Panc1 (cell line): Measurements from ENCODE around the gene SPAG6. TPM values are rescaled to one million over a fixed set of nuclear protein-coding genes. Genes with fewer than 3 reads are reported as not detected.

Experiments
- ATAC-seq: fragments of 200-7000 bp; cut with Tn5 transposase; 2 replicates; pipeline ENCODE4 v1.9.1; 2020; ENCODE audit warnings: mild to moderate bottlenecking, moderate library complexity
- BruUV-seq: library from RNA; stranded (reverse); fragments of 400-500 nt; replicated peaks from 2 replicates; lab custom pipeline; 2021; lab: Mats Ljungman, UMichigan
- CTCF ChIA-PET: fragments of 300-600 bp; sonication (Branson Sonifier 250); formaldehyde crosslinking; loops from one replicate; lab custom pipeline; 2022; ENCODE audit warnings: antibody characterized with exemption; lab: Charles Lee
- POLR2A ChIA-PET: fragments of 300-600 bp; sonication (Branson Sonifier 250); formaldehyde crosslinking; loops from one replicate; lab custom pipeline; 2022; ENCODE audit warnings: antibody characterized with exemption; lab: Charles Lee
- DNase-seq: peaks from one replicate; pipeline ENCODE4 v3.0.0-alpha.2; 2010; ENCODE audit warnings: low read depth, low spot score
- H3K27ac ChIP-seq: 2 replicates; pipeline ENCODE4 v1.5.1; 2011; ENCODE audit warnings: mild to moderate bottlenecking, low read length, inconsistent platforms
- H3K27me3 ChIP-seq: fragments of 200-500 bp; sonication (Bioruptor generic); 2 replicates; pipeline ENCODE4 v1.6.0; 2014; ENCODE audit warnings: low read length, inconsistent platforms; ENCODE audit not compliant: control insufficient read depth, insufficient read depth
- H3K36me3 ChIP-seq: fragments of 200-500 bp; sonication (Bioruptor generic); 2 replicates; pipeline ENCODE4 v1.5.1; 2014; ENCODE audit warnings: inconsistent platforms, mild to moderate bottlenecking, low read length, moderate library complexity; ENCODE audit not compliant: control insufficient read depth, insufficient read depth
- H3K4me1 ChIP-seq: 2 replicates; pipeline ENCODE4 v1.5.1; 2011; ENCODE audit warnings: inconsistent platforms, mild to moderate bottlenecking, low read length, moderate library complexity; ENCODE audit not compliant: control insufficient read depth, insufficient read depth
- H3K4me3 ChIP-seq, 2 experiments: 2 replicates each; pipeline ENCODE4 v1.5.1; 2011 to 2012; ENCODE audit warnings: low read depth in 2 of 2, low read length in 2 of 2, mild to moderate bottlenecking in 2 of 2, inconsistent platforms in 1 of 2, moderate library complexity in 1 of 2
- H3K9me3 ChIP-seq: fragments of 200-500 bp; sonication (Bioruptor generic); 2 replicates; pipeline ENCODE4 v1.5.1; 2014; ENCODE audit warnings: low read depth, mild to moderate bottlenecking, inconsistent platforms, low read length, moderate library complexity; ENCODE audit not compliant: control insufficient read depth, insufficient read depth
- POLR2AphosphoS5 ChIP-seq: IDR thresholded peaks from 2 replicates; pipeline ENCODE4 v1.6.1; 2012; ENCODE audit warnings: mild to moderate bottlenecking, low read depth, low read length, moderate library complexity
- SIN3A ChIP-seq: IDR thresholded peaks from 2 replicates; pipeline ENCODE4 v1.6.1; 2012; ENCODE audit warnings: low read depth, mild to moderate bottlenecking, low read length, moderate library complexity, borderline replicate concordance; ENCODE audit not compliant: insufficient read depth
- TCF7L2 ChIP-seq: IDR thresholded peaks from 2 replicates; pipeline ENCODE4 v1.6.1; 2011; ENCODE audit warnings: mild to moderate bottlenecking, low read depth, low read length, inconsistent platforms
- in situ Hi-C: cut with HindIII; loops from 2 replicates; pipeline ENCODE4 v1.10.0; 2016; ENCODE audit warnings: low sequenced_read_pairs, low pct_unique_long_range_greater_than_20kb
- intact Hi-C: fragments of 100-400 bp; cut with micrococcal nuclease; formaldehyde crosslinking; loops from one replicate; pipeline ENCODE4 v1.10.0; 2022; ENCODE audit not compliant: unreplicated experiment
- total RNA-seq: library from RNA; stranded (reverse); gene quantifications from one replicate; pipeline ENCODE4 v1.2.1, GENCODE V29; 2021; ENCODE audit not compliant: unreplicated experiment
- TF ChIP-seq, protein P1 (sequence below): fragments of 450-650 bp; IDR thresholded peaks from 2 replicates; pipeline ENCODE4 v1.5.1; 2017; ENCODE audit warnings: mild to moderate bottlenecking
- TF ChIP-seq, protein P2 (sequence below), 2 experiments: IDR thresholded peaks; 2 replicates each; pipeline ENCODE4 v1.6.1; 2011 to 2012; ENCODE audit warnings: low read depth in 2 of 2, control low read depth in 1 of 2, low read length in 1 of 2, mild to moderate bottlenecking in 1 of 2, moderate library complexity in 1 of 2; ENCODE audit not compliant: insufficient read depth in 1 of 2

The SPAG6 gene
- total RNA-seq, 1 experiment from 2014 or later = not detected

DNA sequence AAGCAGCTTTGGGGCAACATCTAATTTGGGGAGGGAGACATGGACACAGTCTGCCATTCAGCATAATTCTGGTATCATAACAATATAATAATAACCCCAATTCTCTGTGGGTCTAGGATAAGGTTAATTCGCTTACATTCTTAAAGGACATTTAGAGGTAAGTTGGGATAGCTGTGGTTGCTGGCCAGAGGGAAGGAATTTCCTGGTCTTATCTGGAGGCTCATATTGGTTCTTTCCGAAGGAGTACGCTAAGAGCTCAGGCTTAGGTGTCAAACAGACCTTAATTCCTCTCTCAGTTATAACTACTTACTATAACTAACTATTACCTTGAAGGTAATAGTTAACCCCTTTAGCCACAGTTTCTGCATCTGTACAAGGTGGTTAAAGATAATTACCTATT lies 68.8 kb downstream of the SPAG6 start:
- DNase-seq (no peak), ATAC-seq (no peak)
- Histone ChIP-seq H3K9me3 (no peaks in the 10 kb centered on the region), H3K27ac (no peak overlapping the region), H3K36me3 (no peaks in the 10 kb centered on the region), H3K4me1 (no peaks in the 10 kb centered on the region), H3K4me3 (no peak overlapping the region), H3K27me3 (no peaks in the 10 kb centered on the region; the same call in 1 of the 2 replicates)
- no TSS peak for BruUV-seq
- intact Hi-C loops = no loop called here
- CTCF ChIA-PET = no interaction called here
- no peak for TF ChIP-seq SIN3A
- TF ChIP-seq TCF7L2 = no peak
- TF ChIP-seq, protein P1, sequence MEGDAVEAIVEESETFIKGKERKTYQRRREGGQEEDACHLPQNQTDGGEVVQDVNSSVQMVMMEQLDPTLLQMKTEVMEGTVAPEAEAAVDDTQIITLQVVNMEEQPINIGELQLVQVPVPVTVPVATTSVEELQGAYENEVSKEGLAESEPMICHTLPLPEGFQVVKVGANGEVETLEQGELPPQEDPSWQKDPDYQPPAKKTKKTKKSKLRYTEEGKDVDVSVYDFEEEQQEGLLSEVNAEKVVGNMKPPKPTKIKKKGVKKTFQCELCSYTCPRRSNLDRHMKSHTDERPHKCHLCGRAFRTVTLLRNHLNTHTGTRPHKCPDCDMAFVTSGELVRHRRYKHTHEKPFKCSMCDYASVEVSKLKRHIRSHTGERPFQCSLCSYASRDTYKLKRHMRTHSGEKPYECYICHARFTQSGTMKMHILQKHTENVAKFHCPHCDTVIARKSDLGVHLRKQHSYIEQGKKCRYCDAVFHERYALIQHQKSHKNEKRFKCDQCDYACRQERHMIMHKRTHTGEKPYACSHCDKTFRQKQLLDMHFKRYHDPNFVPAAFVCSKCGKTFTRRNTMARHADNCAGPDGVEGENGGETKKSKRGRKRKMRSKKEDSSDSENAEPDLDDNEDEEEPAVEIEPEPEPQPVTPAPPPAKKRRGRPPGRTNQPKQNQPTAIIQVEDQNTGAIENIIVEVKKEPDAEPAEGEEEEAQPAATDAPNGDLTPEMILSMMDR = no peak
- in situ Hi-C loops = no loop called here
- POLR2A ChIA-PET = no interaction called here

DNA sequence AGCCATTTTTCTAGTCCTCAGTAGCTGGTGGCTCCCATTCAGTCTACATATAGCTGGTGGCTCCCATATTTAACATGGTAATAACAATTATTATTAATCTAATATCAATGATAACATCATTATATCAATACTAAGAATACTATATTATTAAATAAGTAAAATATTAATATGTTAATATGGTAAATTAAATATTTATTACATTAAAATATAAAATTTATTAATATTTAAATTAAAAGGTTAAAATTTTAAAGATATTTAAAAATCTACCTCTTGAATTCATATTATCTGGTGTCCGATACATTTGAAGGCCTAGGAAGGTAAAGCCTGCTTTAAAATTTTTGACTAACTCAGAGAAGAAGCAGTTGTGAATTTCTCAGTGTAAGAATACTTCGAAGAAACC lies 69.8 kb downstream of the SPAG6 start:
- Histone ChIP-seq H3K4me1 (no peaks in the 10 kb centered on the region), H3K36me3 (no peaks in the 10 kb centered on the region), H3K27me3 (no peaks in the 10 kb centered on the region), H3K4me3 (no peak overlapping the region), H3K9me3 (no peaks in the 10 kb centered on the region), H3K27ac (no peak overlapping the region)
- POLR2A ChIA-PET = no interaction called here
- TF ChIP-seq, protein P2, sequence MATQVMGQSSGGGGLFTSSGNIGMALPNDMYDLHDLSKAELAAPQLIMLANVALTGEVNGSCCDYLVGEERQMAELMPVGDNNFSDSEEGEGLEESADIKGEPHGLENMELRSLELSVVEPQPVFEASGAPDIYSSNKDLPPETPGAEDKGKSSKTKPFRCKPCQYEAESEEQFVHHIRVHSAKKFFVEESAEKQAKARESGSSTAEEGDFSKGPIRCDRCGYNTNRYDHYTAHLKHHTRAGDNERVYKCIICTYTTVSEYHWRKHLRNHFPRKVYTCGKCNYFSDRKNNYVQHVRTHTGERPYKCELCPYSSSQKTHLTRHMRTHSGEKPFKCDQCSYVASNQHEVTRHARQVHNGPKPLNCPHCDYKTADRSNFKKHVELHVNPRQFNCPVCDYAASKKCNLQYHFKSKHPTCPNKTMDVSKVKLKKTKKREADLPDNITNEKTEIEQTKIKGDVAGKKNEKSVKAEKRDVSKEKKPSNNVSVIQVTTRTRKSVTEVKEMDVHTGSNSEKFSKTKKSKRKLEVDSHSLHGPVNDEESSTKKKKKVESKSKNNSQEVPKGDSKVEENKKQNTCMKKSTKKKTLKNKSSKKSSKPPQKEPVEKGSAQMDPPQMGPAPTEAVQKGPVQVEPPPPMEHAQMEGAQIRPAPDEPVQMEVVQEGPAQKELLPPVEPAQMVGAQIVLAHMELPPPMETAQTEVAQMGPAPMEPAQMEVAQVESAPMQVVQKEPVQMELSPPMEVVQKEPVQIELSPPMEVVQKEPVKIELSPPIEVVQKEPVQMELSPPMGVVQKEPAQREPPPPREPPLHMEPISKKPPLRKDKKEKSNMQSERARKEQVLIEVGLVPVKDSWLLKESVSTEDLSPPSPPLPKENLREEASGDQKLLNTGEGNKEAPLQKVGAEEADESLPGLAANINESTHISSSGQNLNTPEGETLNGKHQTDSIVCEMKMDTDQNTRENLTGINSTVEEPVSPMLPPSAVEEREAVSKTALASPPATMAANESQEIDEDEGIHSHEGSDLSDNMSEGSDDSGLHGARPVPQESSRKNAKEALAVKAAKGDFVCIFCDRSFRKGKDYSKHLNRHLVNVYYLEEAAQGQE (IDR thresholded peaks at IDR 0.05; ENCODE audit: insufficient read depth in 1 of 2, low read depth in 2 of 2, low read length in 1 of 2) = no peak
- TF ChIP-seq, protein P1 = no peak
- TF ChIP-seq POLR2AphosphoS5 = no peak
- no peak for TF ChIP-seq TCF7L2
- no peak for TF ChIP-seq SIN3A
- DNase-seq (no peak), ATAC-seq (no peak)
- no TSS peak for BruUV-seq
- CTCF ChIA-PET = no interaction called here
- intact Hi-C loops = no loop called here
- in situ Hi-C loops = no loop called here
